ENCODE results near the gene PTTG1IP.

Gene PTTG1IP

DNA sequence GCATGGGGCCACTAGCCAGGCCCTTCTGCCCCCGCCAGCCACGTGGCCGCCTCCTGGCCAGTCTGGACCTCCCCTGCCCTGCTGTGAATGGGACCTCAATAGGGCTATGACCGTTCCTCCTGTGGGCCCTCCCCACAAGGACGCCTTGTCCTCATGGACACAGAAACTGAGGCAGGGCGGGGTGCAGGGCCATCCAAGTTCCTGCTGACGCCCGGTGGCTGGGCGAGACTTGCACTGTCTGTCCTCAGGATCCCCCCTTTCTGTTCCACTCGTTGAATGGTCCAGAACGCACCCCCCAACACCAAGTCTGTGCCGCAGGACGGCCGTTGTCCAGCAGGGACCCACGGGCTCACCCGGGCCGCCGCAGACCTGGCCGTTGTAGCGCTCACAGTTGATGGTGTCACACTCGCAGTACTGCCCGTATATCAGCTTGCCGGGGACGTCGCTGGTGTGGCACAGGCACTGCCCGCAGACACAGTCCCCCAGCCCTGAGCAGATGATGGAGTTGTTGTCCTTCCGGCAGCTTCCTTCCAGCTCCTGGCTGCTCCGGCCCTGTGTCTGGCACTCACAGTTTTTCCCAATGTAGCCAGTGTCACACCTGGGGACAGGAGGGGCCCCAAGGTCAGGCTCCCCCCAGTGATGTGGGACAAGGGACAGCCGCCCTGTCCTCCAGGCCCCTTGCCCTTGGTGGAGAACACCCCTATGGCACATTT lies 16.3 kb upstream of the PTTG1IP start:
- Histone ChIP-seq H3K79me2 (ENCODE audit: control insufficient read depth, low read length) (no peaks in the 10 kb centered on the region), H4K20me1 (ENCODE audit: control insufficient read depth, insufficient read depth, low read depth, low read length) (no peaks in the 10 kb centered on the region), H3F3A (ENCODE audit: control insufficient read depth, insufficient read depth) (no peaks in the 10 kb centered on the region), H3K27me3 (ENCODE audit: control insufficient read depth, low read length) (peaks cover 8% of the 10 kb centered on the region; the same call in 1 of the 2 replicates), H3K9me3 (ENCODE audit: control insufficient read depth, insufficient read depth, low read length) (no peaks in the 10 kb centered on the region), H3K36me3 (ENCODE audit: control insufficient read depth, low read length) (no peaks in the 10 kb centered on the region), H3K4me3 (ENCODE audit: low read length) (no peak overlapping the region), H3K4me2 (ENCODE audit: low read length) (no peak overlapping the region), H3K9me2 (replicated peaks; ENCODE audit: control insufficient read depth, low read length) (no peaks in the 10 kb centered on the region), H3K27ac (ENCODE audit: low read depth, low read length) (no peak overlapping the region), H3K4me1 (ENCODE audit: control insufficient read depth, low read length) (no peaks in the 10 kb centered on the region)
- TF ChIP-seq EZH2phosphoT487 (IDR thresholded peaks at IDR 0.05; ENCODE audit: borderline replicate concordance, low read length), result no peak
- TF ChIP-seq, protein P1, sequence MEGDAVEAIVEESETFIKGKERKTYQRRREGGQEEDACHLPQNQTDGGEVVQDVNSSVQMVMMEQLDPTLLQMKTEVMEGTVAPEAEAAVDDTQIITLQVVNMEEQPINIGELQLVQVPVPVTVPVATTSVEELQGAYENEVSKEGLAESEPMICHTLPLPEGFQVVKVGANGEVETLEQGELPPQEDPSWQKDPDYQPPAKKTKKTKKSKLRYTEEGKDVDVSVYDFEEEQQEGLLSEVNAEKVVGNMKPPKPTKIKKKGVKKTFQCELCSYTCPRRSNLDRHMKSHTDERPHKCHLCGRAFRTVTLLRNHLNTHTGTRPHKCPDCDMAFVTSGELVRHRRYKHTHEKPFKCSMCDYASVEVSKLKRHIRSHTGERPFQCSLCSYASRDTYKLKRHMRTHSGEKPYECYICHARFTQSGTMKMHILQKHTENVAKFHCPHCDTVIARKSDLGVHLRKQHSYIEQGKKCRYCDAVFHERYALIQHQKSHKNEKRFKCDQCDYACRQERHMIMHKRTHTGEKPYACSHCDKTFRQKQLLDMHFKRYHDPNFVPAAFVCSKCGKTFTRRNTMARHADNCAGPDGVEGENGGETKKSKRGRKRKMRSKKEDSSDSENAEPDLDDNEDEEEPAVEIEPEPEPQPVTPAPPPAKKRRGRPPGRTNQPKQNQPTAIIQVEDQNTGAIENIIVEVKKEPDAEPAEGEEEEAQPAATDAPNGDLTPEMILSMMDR (IDR thresholded peaks at IDR 0.05; ENCODE audit: low read depth, low read length, poor library complexity, severe bottlenecking), result no peak

DNA sequence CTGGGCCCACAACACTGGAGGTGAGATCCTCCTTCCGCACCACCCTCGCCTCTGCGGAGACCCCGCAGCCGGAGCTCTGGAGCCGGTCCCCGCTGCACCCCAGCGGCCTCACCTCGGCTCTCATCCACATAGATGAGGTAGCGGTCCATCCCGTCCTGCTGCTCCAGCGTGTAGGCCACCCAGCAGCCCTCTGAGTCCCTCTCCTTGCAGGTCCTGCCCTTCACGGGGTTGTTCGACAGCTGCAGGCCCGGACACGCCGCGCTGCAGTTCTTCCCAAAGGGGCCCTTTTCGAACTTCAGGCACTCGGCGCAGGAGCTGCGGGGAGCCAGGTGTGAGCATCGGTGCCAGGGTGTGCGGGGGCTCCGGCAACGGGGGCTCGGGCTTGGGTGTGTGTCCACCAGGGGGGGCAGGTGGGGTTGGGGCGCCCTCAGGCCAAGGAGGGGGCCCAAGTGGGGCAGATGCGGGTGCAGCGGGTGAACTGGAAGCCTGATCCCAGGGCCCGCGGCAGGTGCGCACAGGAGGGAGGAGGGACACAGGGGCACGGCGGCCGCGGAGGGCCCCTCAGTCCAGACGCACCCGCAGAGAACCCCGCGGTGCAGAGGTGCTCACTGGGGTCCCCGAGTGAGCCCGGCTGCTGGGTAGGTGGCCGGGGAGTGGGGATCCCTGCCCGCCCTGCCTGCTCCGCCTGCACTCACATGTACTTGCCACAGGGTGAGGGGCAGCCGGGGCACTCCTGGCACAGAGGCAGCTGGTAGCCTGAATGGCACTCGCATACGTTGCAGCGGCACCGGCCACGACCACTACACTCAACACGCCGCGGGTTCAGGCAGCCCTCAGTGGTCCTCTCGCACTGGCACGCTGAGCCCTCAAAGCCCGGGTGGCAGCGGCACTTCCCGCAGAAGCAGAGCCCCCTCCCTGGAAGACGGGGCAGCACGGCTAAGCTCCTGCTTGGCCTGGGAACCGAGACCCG lies 15.4 kb upstream of the PTTG1IP start:
- Histone ChIP-seq H3K36me3 (ENCODE audit: control insufficient read depth, low read length) (no peaks in the 10 kb centered on the region), H3K4me1 (ENCODE audit: control insufficient read depth, low read length) (no peaks in the 10 kb centered on the region), H3K9me2 (replicated peaks; ENCODE audit: control insufficient read depth, low read length) (no peaks in the 10 kb centered on the region), H3K9me3 (ENCODE audit: control insufficient read depth, insufficient read depth, low read length) (no peaks in the 10 kb centered on the region), H4K20me1 (ENCODE audit: control insufficient read depth, insufficient read depth, low read depth, low read length) (no peaks in the 10 kb centered on the region), H3K79me2 (ENCODE audit: control insufficient read depth, low read length) (no peaks in the 10 kb centered on the region), H3F3A (ENCODE audit: control insufficient read depth, insufficient read depth) (no peaks in the 10 kb centered on the region), H3K27me3 (ENCODE audit: control insufficient read depth, low read length) (peaks cover 11% of the 10 kb centered on the region; the same call in 1 of the 2 replicates), H3K27ac (ENCODE audit: low read depth, low read length) (no peak overlapping the region), H3K4me2 (ENCODE audit: low read length) (no peak overlapping the region), H3K4me3 (ENCODE audit: low read length) (no peak overlapping the region)
- no peak for TF ChIP-seq EZH2phosphoT487 (IDR thresholded peaks at IDR 0.05; ENCODE audit: borderline replicate concordance, low read length)
- TF ChIP-seq, protein P1 (IDR thresholded peaks at IDR 0.05; ENCODE audit: low read depth, low read length, poor library complexity, severe bottlenecking), result no peak

DNA sequence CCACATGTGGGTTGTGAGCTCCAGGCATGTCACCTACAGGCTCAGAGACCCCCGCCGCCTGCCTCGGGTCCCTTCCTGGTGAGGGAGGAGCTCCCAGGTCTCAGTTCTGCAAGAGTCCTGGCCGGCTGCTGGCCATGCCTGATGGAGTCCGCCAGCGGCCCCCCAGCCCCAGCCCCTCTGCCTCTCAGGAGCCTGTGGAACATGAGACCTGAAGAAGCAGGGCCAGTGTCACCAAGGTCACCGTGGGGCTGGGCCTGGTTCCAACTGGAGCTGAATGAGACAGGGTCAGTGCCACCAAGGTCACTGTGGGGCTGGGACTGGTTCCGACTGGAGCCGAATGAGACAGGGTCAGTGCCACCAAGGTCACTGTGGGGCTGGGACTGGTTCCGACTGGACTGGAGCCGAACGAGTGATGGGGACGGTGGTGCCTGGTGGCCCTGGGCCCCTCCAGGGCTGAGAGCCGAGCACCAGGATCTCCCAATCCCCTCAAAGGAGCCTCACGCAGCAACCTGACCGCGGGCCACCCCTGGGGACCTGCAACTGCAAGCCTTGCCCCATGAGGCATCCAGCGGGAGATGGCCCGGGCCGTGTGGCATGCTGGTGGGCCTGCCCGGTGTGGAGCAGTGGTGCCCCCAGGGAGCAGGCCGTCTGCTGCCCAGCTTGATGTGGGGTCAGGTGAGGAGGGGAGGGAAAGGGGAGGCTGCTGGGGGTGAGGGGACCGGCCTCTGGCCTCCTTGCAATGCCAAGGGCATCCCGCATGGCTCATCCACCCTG lies 14.5 kb upstream of the PTTG1IP start:
- no peaks in the 10 kb centered on the region for H3K4me1 ChIP-seq (ENCODE audit: control insufficient read depth, low read length)
- H3K79me2 ChIP-seq (ENCODE audit: control insufficient read depth, low read length), result no peaks in the 10 kb centered on the region
- H3K9me2 ChIP-seq (replicated peaks; ENCODE audit: control insufficient read depth, low read length), result no peaks in the 10 kb centered on the region
- H3K36me3 ChIP-seq (ENCODE audit: control insufficient read depth, low read length), result no peaks in the 10 kb centered on the region
- no peak overlapping the region for H3K4me3 ChIP-seq (ENCODE audit: low read length)
- no peaks in the 10 kb centered on the region for H3K9me3 ChIP-seq (ENCODE audit: control insufficient read depth, insufficient read depth, low read length)
- H3K4me2 ChIP-seq (ENCODE audit: low read length), result no peak overlapping the region
- no peaks in the 10 kb centered on the region for H3F3A ChIP-seq (ENCODE audit: control insufficient read depth, insufficient read depth)
- H3K27me3 ChIP-seq (ENCODE audit: control insufficient read depth, low read length), result peaks cover 7% of the 10 kb centered on the region; the same call in 1 of the 2 replicates
- H4K20me1 ChIP-seq (ENCODE audit: control insufficient read depth, insufficient read depth, low read depth, low read length), result no peaks in the 10 kb centered on the region
- no peak overlapping the region for H3K27ac ChIP-seq (ENCODE audit: low read depth, low read length)
- TF ChIP-seq EZH2phosphoT487 (IDR thresholded peaks at IDR 0.05; ENCODE audit: borderline replicate concordance, low read length), result no peak
- TF ChIP-seq, protein P1 (IDR thresholded peaks at IDR 0.05; ENCODE audit: low read depth, low read length, poor library complexity, severe bottlenecking), result no peak
